Activated T-cell treated with anti-CD3 and anti-CD28 coated beads for 4 hours (primary cell): ENCODE data around the gene TIGD1.

Experiments used
- DNase-seq: peaks from one replicate; pipeline ENCODE4 v3.0.0-alpha.2; 2020

The TIGD1 gene

DNA sequence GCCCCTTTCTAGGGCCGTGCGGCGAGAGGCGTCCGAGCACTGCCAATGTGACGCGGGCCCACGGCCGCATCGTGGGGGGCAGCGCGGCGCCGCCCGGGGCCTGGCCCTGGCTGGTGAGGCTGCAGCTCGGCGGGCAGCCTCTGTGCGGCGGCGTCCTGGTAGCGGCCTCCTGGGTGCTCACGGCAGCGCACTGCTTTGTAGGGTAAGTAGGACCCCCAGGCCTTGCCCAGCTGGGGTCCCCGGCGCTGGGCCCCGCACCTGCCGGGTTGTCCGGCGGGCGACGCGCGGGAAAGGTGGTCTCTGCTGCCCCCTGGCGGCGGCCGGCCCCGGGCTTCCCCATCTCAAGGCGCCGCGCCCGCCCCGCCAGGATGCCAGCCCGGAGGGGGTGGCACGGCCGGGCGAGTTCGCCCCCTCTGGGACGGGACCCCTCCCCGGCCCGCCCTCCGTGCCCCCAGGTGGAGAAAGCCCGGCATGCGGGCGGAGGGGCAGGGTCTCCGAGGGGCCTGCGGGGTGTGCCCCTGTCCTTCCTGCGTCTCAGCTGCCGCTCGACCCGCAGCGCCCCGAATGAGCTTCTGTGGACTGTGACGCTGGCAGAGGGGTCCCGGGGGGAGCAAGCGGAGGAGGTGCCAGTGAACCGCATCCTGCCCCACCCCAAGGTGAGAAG lies 28.3 kb downstream of the TIGD1 start:
- peak; percentile 66 for DNase-seq

DNA sequence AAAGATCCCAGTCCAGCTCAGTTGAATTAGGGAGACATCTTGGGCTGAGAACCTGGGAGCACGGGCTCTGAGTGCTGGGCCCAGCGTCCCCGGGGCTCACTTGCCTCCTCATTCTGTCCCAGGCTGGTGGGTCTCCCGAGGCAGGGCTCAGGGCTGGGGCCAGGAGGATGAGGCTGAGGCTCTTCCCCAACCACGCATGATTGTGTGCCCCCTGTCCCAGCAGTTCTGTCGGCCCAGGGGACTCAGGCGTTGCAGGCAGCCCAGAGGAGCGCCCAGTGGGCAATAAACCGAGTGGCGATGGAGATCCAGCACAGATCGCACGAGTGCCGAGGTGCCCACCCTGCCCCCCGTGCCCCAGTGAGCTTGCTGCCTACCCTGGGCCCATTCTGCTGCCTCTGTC lies 29.3 kb downstream of the TIGD1 start:
- no peak for DNase-seq

DNA sequence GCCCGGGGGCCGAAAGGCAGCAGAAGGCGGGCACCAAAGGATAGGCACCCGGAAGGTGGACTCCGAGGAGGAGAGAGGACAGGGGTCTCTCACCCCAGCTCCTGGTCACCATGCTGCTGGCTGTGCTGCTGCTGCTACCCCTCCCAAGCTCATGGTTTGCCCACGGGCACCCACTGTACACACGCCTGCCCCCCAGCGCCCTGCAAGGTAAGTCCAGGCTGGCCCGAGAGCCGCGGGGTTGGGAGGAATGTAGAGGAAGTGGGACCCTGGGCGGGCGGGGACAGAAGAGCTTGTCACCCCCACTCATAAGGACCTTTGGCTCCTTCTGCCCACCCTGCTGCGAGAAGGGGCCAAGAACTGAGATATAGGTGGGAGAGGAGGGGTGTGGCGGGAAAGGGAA lies 29.9 kb downstream of the TIGD1 start:
- DNase-seq = no peak

DNA sequence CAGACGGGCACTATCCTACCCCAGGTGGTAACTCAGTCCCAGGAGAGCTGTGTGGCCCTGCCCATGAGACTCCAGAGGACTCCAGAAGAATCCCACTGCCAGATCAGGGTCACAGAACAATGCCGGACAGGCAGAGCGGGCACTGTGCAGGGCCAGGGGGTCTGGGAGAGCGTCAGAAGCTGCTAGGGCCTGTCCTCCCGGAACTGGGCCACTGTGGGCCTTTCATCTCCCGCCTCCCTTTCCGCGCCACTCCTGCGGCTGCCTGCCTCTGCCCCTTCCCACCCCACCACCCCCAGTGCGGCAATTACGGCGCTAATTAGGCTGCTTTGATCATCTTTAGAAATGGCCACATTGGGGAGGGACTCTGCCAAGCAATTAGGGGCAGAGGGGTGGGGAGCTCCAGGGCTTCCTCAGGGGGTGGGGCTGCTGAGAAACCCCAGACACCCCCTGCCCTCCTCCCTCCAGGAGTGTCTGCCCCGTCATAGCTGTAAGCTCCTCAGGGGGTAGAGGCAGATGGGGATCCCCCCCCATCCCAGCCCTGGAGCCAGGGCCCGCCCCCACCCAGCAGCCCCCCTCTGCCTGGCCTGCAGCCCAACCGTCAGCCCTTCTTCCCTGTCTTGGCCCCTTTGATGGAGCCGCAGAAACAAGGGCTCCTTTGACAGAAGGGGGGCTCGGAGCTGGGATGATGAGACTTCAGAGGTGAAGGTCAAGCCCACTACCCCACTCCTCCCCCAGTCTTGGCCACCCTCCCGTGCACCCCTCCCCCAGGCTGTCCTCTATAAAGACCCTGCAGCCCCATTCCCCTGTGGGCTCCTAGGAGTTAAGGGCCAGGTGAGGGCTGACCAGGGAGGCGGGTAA lies 30.5 kb downstream of the TIGD1 start, which contains the start of gene PRSS56:
Gene PRSS56, plus strand, starts transcription at position 808 of the 858 bp plus-strand sequence. CDS start 211 bp downstream, outside the sequence.
- no peak for DNase-seq

DNA sequence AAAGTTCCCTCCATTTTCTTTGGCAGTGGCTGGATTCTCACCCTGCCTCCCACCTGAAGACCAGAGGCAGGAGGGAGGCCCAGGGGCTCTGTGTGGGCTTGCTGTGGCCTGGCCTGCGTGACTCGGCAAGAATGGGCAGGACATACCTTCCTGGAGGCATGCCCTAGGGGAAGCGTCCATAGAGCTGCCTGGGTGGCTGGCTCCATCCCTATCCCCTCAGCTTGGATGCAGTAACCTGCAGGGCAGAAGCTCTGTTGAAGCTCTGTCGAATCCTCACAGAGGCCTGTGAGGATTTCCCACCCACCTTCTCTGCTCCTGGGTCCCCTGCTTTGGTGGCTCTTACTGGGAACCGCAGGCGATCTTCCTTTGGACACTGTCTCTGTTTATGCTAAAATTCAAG lies 31.5 kb downstream of the TIGD1 start:
- DNase-seq = no peak

DNA sequence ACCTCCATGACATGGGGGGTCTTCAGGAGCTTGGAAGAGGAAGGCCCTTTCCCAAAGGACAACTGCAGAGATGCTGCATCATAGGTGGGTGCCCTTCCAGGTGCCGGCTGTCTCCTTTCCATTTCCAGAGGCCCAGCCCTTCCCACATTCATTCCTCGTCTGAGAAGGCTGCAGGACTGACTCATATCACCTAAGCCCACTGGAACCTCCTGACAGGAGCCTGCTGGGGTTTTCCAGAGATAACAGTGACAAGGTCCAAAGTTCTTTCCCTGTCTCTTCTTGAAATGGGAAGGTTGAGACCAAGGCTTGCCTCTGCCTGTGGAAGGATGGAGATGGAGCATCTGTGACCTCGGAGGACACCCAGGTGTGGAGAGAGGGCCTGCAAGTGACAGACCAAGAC lies 33.8 kb downstream of the TIGD1 start:
- no peak for DNase-seq

DNA sequence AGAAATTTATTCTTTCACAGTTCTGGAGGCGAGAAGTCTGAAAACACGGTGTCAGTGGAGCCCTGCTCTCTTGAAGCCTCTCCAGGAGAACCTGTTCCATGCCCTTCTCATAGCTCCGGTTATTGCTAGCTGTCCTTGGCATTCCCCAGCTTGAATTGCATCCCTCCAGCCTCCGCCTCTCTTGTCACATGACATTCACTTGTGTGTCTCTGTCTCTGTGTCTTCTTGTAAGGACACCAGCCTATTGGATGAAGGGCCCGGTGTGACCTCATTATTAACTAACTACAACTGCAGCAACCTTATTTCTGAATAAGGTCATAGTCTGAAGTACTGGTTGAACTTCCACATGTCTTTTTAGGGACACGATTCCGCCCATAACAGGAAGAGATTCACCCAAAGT lies 34.7 kb downstream of the TIGD1 start:
- no peak for DNase-seq

DNA sequence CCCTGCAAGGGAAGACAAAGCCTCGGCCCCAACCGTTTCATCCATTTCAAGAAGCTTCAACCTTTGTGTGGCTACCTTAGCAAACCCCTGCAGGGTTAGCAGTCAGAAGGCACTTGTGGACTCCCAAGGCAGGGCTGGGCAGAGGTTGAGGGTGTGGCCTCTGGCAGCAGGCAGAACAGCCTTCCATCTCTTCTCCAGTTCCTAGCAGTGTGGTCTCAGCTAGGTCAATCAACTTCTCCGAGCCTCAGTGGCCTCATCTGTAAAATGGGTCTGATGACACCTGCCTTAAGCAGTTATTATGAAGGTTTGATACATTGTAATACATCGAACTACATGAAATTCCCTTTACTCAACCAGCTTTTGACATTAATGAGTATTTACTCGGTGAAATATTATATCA lies 37.0 kb downstream of the TIGD1 start:
- DNase-seq = no peak

DNA sequence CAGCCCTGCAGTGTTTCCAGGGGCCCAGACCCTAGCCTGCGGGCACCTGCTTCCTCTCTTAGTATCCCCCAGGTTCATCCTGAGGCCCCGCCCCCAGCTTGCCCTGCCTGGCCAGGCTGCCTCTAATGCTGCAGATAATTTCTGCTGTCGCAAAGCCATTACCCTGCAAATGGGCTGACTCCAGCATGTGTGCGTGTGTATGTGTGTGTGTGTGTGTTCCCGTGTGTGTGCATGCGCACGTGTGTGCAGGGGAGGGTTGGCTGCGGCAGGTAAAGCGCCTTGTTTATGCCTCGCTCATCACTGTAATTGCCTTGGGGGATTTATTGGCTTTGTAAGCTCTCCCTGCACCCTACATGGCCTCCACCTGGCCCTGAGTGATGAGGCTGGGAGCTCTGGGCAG lies 37.8 kb downstream of the TIGD1 start:
- no peak for DNase-seq

DNA sequence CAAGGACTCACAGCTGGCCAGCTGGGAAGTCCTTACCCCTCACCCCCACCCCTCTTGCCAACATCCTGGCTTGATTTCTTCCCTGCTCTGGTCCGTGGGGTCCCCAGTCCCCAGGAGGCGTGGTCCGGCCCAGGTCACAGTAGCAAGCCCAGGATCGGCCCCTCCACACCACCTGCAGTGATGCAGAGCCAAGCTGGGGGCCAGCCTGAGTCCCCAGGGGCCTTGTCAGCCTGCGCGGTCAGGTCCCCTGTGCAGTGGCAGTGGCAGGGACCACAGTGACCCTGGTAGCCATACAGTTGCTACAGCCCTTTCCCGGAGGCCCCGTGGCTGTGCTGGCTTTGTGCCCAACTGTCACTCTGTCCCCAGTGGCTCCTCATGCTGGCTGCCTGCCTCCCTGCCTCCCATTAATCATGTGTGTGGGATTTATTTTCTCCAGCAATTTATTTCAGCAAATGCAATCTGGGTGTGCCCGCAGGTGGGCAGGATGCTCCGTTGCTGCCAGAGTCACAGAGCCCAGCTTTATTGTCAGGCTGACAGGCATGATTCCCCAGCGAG lies 38.9 kb downstream of the TIGD1 start:
- no peak for DNase-seq

DNA sequence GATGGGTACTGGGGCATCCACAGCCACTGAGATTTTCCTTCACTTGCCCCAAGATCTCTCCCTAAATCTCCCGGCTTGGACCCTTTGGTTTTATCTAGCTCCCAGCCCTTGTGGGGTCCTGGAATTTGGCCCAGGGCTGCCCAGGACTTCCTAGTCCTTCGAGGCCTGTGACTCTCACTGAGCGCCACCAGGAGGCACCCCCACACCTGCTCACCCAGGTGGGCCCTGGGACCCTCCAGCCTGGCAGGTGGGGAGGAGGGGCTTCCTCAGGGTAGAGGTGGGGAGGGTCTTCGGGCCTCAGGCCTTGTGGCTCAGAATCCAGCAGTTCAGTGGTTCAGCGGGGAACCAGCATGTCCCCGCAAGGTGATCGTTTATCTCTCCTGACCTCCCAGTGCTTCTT lies 42.1 kb downstream of the TIGD1 start:
- no peak for DNase-seq

DNA sequence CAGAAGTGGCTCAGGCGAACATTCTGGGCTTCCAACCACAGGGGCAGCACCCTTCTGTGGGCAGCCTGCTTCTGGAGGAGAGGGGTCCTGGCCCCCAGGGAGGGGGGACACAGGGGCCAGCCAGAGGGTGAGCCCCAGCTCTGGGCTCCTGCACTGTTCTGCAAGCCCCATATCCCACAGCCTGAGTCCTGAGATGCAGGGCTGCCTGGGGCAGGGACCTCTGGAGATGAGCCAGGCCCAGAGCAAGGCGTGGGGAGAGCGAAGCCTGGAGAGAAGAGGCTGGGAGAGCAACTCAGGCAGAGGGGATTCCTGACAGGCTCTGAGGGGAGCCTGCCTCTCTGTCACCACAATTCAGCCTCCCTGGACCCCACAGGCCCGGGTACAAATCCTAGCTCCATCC lies 43.6 kb downstream of the TIGD1 start:
- no peak for DNase-seq

DNA sequence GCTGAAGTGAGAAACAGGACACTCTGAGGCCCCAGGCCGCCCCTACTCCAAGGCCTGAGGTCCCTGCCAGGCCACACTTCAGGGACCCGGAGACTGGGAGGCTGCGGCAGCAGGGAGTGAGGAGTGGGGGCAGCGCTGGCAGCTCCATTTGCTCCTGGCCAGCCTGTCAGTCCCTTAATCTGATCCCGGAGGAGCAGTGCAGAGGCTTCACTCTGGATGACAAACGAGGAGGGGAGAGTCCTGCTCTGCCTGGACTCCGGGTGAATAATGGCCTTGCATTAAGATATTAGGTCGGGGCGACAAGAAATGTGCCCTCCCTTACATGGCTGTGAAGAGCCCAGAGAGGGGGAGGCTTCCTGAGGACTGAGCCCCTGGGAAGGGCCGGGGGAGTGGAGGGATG lies 44.5 kb downstream of the TIGD1 start:
- no peak for DNase-seq

DNA sequence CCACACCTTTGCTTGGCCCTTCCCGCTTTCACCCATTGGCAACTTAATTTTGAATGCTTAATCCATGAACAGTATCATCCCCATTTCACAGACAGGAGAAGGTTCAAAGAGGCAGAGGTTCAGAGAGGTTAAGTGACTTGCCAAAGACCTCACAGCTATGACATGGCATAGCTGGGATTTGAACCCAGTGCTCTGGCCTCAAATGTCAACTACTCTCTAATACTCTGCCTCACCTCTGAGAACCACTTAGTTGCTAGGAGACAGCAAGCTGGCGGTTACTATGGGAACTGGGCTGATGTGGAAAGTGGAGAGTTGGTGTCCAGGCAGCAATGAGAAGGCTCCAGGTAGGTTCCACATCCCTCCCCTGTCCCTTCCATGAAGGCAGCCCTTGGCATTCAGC lies 45.9 kb downstream of the TIGD1 start:
- no peak for DNase-seq

DNA sequence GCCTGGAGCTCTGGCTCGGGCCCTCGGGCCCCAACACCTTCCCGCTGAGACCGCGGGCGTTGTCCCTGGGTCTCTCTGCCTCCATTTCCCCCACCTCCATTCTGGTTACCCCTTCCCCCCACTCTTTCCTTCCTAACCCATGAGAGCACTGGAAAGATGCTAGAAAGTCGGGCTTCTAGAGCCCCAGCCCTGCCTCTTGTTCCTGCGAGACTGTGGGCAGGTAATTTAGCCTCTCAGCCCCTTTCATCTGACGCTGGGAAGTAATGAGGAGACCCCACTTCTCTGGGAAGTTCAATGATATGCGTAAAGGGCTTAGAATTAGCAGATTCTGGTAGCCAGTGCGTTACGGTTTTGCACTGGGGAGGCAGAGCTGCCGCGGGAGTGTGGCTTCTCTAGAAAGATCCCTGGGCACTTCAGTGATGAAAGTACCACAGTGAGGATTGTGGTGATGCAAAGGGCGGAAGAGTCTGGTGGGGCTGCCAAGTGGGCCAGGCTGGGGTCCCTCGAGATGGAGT lies 46.5 kb downstream of the TIGD1 start:
- DNase-seq = no peak

DNA sequence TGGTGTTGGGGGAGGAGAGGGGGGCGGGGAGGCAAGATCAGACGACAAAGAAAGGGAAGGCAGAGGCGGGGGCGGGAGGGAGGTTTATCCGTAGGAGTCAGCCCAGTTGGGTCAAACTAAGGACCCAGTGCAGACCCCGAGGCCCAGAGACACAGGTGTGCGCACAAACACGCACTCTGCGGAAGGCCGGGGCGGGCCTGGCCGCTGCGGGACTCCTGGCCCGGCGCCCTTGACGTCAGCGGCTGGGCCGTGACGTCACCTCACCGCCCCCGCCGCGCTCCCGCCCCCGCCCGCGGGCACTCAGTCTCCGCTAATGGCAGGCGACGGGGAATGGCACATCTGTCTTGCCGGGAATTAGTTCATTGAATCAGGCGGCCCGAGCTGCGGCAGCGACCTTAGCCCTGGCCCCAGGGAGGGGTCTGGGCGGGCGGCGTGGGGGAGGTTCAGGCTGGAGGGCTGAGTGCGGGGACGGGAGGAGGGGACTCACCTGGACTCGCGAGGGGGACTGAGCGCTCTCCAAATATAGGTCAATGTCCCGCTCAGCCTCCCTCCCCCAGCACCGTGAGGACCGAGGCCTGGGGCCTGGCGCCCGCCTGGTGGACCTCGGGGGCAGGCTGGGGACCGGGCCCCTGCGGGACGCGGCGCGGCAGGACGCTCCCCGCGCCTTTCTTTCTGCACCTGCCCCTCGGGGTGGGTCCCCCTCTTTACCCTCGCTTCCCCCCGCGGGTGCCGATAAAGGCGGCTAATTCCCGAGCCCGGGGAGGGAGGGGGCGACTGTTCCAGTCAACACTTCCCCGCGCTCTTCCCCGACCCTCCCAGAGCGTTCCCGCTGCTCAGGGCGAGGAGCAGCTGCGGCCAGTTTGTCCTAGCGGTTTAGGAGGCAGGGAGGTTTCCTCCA lies 47.2 kb downstream of the TIGD1 start:
- peak; percentile 42 for DNase-seq

DNA sequence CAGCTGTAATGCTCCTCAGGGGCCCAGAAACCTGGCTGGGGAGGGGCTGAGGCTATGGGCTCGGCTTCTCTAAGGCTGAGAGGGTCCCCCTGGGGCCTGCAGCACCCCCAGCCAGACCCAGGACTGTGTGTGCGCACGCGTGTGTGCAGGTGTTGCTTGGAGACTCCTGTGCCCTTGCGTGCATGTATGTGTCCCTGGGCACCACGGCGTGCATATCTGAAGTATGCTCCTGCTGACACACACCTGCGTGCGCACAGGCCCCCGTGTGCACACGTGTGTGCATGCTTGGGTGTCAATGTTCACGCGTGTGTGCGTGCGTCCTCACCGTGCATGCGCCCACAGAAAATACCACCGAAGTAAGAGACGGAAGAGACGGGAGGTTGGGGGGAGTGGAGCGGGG lies 47.8 kb downstream of the TIGD1 start:
- no peak for DNase-seq

DNA sequence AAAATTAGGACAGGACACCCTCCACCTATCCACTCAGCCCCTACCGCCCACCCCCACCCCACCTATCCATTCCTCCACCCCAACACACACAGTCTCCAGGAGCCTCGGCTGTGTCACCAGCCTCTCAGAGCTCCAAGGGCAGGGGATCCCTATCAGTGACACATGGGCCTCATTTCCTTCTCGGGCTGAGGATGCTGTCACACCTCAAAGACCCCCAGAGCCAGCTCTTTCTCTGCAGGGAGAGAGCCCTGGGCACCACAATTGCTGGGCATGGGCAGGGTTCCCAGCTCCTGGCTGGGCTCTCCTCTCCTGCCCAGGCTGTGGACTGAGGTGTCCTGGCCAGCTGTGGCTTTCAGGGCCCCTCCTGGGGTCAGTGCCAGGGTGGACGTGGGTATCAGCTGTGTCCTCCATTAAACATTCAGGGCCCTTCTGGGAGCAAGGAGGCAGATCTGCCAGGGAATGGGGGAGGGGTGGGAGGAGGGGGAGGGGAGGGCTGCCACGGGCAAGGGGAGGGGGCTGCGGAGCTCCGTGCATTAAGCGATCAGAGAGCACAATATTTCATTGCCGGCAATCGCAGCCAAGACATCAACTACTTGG lies 48.5 kb downstream of the TIGD1 start:
- no peak for DNase-seq

DNA sequence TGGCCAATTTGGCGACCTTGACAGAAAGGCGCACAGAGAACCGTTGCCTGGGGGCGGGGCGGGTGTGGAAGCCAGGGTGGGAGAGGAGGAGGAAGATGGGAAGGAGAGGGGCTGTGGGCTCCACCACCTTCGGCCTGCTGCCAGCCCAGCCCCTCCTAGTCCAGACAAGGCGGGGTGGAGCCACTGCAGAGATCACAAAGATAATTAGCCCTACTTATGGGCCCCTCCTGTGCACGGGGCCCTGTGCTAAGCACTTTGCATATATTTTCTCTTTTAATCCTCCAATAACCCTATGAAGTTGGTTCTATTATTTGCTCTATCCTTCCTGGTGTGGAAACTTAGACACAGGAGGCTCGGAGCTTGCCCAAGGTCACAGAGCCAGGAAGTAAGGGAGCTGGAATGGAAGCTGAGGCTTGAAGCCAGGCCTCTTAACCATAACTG lies 49.0 kb downstream of the TIGD1 start:
- DNase-seq = no peak

DNA sequence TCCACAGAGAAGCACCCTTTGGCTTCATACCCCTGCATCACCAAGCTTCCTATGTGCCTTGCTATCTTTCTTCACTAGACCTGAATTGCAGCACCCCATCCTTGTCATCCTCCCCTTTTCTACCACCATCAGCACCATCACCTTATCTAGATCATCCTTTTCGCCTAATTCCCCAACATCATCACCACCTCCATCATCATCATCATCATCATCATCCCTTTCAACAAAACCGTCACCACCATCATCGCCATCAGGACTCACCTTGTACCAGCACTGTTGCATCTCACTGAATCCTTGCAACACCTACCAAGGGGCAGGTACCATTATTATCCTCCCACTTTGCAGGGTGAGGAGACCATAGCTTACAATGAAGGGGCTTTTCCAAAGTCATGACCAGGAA lies 51.9 kb downstream of the TIGD1 start:
- DNase-seq = no peak
